Stimulated activated CD4-positive, alpha-beta T cell treated with anti-CD3 and anti-CD28 coated beads, Interleukin-15, amount 100 ng/mL, for 48 hours (primary cell): ENCODE measurements around the gene PACSIN1.

ENCODE experiments used
- DNase-seq, 2 donors: peaks; one replicate each; pipeline ENCODE4 v3.0.0-alpha.2; 2020; ENCODE audit warnings: low read depth in 2 of 2

Gene PACSIN1

DNA sequence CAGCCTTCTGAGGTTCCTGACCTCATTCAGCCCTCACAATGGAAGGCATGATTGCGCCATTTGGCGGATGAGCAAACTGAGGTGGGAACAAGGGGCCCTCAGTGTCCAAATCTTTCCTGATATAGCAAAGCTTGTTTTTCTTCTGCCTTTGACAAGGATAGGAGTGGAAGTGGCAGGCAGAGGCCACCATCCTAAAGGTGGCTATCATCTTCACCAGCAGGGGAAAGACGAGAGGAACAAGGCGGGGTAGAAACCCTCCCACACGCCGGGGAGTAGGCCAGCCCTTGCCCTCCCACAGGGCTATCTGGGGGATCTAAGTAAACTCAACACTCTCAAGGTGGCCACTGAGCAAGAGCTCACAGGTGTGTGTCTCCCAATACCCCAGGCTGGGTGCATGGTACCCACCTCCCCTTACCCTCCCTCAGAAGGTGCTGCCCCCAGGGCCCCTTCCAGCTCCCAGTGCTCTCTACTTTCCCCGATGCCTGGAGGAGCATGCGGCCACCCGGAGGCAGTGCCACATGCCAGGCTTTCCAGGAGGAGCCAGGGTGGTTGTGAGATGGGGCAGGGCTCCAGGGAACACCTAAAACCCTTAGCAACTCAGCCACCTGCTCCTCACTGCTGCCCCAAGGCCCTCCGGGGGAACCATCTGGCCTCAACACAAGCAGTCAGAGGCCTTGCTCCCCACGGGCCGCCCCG is 79.0 kb downstream of the PACSIN1 start:
- DNase-seq: no peak

DNA sequence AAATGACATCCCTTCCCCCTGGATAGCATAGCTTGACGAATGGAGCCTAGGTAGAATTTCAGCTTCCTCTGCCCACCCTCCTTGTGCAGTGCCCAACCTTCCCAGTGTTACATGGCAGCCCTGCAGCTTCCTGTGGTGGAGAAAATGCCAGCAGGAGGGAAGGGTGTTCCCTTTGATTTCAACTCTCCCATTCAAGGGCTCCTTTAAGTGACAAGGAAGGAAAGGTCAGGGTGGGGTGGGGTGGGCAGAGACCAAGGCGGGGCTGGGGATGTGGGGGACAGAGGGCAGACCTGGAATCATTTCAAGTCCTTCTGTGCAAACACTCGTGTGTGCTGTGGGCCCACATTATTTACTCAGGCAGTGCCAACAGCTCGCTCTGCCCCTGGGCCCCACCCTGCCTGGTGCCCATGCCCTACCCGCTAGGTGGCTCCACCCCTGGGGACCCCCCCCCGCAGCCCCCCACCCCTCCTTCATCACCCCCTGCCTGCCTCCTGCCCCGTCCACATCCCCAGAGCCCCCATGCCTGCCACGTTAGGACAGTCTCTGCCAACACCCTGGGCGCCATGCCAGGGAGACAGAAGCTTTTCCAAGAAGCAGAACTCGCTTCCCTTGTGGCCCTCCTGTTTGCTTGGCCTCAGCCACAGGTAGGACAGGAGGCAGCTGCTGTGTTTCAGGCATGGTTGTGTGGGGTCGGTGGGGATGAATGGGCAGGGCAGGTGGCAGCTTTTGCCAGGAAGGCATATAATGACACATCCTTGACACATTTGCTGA is 80.9 kb downstream of the PACSIN1 start:
- no peak for DNase-seq

DNA sequence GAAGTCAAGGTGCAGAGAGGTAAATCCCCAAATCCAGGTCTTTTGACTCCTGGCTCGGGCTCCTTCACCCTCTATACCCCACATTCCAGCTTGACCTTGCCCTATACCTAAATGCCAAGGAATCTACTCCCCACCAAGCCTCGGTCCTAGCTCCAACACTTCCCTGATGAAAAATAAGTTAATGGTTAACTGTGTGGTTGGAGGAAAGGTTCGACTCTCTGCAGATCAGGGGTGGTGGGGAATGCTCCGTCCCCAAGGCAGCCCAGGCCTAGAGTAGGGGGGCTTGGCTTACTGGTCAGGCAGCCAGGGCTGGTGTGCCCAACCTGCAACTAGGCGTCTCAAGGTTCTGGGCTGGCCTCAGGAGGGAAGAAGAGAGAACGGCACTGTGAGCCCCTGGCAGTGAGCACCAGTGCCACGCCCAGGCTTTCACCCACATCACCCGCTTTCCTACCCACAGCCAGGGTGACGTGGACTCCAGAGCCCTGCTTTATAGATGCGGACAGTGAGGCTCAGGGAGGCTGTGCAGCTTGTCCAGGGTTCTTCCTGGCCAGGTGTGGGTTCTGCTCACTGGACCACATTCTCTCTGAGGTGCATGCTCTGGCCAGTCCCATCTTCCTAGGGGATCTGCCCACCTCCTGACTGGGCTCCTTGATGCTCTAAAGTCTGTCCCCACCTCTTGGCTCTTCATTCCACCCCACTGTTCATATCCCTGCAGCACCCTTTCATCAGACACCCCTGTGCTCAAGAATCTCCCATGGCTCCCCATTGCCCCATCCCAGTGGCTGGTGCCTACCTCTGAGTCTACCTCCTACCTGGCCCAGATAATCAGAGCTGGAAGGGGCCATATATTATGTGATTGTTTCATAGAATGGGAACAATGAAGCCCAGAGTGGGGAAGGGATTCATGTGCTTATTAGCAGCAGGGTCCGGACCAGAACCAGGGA is 82.1 kb downstream of the PACSIN1 start:
- no peak for DNase-seq

DNA sequence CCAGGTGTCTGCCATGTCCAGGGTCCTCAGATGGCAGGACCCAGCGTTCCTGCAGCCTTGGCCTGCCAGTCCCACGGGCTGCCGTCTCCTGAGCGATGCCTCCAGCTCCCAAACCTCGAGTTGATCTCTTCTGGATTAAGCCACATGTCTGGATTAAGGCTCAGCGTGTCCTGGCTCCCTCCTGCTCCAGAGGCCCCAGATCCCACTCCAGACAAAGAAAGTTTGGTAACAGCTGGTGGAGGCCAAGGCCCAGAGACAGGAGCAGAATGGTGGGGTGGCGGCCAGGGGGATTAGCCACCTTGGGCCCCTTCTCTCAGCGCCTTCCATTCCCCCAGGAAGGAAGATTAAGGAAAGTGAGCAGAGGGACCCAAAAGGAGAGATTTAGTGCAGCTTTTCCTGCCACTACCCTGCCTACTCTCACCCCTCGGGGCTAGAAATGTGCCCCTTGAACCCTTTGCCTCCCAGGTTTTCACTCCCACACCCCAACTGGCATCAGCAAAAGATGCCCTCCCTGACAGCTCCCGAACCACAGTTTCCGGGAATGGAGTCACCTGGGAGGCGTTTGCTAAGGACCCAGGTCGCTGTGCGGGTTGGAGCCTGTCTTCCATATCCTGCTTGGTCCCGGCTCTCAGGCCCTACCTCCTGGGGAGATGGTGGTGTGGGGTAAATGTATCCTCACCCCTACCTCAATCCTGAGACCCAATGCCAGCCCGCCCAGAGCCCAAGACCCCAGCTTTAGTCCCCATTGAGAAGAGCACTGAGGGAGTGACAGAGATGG is 83.3 kb downstream of the PACSIN1 start:
- no peak for DNase-seq

DNA sequence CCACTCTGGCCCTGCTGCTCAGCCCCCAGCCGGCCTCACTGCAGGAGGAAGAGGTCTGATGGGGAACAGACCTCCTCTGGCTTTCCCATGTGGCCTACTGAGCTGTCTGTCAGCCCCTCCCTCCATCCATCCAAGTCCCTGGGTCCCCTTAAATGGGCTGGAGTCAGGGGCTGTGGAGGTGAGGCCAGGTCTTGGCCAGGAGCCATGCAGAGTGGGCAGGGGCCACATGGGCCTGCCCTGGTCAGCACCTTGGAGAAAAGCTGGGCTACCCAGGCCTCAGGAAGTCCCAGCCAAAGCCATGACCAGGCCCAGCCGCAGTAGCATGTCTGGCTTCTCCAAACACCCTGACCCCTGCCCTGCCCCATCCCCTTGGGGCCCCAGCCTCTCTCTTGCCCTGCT is 83.9 kb downstream of the PACSIN1 start:
- DNase-seq: no peak

DNA sequence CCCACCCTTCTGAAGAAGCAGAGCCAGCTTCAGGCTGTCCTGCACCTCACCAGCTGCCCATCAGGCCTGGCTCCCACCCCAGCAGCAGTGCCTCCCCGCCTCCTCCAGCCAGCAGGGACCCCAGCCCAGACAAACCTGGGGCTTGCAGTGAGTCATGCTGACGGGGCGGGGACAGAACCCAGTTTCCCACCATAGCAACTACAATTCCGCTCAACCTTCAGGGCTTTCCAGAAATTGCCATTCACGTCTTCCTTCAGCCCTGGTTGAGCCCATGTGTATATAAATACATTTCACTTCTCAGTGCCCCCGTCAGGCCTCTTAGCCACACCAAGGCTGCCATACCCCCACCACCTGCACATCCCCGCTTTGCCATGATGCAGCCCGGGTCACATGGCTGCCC is 85.8 kb downstream of the PACSIN1 start:
- DNase-seq: no peak

DNA sequence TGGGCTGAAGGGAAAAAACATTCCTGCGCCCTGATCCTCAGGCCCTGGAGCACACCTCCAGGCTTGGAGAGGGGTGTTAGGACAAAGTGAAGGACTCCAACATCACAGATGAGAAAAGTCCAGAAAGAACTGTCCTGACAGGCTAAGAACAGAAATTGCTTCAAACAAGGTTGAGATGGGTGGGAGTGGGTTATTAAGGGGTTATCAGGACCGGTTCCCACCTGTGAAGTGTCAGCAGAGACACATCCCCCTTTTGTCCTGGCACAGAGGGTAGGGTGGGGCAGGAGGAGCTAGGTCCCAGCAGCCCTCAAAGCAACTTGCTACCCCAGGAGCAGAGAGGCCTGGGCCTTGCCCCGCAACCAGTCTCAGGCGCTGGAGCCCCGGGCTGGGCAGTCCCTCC is 86.7 kb downstream of the PACSIN1 start:
- DNase-seq: no peak

DNA sequence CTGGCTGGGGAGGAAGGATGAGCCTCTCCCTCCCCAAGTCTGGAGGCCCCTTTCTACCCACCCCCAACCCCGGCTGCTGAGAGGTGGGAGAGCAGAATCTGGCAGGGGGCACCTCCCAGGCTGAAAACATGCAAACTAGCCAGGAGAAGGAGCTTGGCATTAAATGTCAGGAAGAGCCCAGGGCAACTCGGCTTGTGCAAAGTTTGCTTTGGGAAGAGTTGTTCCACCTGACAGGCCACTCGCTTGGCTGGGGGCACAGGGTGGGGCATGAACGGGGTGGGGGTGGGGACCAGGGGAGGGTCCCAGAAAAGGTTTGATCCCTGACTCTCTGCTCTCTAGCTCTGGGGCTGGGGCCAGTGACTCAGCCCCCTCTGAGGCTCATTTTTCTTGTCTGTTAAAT is 87.3 kb downstream of the PACSIN1 start:
- DNase-seq: no peak

DNA sequence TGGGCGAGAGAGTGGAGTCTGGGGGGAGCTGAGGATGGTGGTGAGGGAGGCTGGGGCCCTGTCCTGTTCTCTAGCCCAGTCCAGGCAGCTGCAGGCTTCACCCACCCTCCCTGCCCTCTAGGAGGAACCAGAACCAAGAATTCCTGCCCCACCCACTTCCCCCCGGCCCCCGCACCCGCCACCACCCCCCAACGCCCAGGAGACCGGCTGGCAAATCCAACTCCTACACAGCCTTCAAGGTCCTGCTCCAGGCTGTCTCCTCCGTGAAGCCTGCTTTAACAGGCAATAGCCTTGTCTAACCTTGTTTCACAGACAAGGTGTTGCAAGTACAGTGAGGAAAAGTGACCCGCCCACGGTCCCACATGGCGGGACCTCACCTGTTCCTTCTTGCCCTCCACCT is 87.9 kb downstream of the PACSIN1 start:
- DNase-seq: no peak

DNA sequence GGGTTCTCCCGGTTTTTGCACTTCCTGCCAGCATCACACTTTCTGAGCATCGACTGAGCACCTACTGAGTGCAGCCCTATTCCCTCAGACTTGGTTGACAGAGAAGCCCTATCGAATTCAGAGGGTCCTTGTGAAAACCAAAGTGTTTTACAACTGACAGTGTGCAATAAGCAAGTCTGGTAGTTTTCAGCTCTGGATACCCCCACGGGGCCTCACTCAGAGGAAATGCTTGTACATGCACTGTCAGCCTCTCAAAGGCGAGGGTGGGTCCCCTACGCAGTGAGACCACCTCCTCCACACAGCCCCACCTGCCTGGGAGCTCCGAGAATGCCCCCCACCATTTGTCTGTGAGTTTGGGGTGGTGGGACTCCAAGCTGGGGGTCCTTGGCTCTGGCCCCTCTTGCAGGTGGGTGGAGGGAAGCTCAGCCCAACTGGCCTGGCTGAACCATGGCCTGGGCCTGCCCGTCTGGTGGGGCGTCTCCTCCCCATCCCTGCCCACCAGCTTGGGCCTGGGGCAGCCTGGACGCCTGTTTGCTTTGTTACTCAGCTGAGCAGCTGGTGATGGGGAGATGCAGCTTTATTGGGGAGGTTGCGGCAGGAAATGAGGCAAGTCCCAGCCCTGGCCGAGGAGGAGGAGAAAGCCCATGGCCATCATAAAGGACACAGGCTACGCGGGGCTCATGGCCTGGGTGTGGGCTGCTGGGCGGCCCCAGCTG is 88.6 kb downstream of the PACSIN1 start:
- DNase-seq: no peak

DNA sequence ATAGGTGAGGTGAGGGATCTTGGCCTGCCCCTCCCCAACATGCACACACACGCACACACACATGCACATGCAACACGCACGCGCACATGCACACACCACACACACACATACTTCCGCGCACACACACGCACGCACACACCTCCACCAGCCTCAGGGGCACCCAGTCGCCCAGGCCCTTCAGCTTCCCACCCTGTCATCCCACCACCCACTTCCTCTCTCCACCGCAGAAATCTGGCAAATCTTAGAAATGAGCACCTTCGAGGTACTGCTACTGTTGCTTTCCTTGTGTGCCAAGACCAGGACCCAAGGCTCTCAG is 89.1 kb downstream of the PACSIN1 start:
- DNase-seq: no peak

DNA sequence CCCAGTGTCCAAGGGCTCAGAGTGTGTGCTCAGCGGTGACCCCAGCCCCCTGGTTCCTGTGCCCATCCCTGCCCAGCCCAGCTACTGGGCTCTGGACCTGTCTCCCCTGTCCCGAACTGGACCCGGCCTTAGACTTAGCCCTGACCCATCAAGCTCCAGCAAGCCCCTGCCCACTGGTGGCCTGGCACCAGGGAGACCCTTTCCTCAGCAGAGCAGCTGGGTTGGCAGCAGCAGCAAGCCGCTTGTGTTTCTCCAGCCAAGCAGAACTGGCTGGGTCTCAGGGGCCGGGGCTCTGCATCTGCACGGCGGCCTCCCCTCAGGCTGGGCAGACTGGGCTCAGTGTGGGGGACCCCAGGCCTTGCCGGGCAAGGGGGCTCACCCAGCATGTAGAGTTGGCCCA is 89.5 kb downstream of the PACSIN1 start:
- DNase-seq: no peak

DNA sequence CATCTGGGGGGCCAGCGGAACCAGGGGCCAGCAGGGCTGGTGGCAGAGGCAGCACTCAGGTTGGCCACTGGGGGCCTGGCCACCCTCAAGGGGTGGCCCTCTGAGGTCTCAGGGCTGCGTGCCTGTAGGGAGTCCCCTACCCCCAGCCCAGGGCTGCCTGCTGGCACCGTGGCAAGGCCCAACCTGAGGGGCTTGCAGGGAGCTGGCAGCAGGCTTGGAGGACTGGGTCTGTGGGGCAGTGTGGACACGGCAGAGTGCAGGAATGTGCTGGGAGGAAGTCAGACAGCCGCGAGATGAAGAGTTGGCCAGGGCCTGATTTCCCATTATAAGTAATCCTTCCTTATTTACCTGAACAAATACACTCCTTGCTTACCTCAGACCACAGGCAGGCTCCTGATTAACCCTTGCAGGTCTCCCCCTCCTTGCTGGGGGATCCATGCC is 90.2 kb downstream of the PACSIN1 start, which contains the start of gene SPDEF:
Gene SPDEF, minus strand, starts transcription at position 299 of the 441 bp plus-strand sequence. CDS start 11,874 bp downstream, outside the sequence.
- no peak for DNase-seq

DNA sequence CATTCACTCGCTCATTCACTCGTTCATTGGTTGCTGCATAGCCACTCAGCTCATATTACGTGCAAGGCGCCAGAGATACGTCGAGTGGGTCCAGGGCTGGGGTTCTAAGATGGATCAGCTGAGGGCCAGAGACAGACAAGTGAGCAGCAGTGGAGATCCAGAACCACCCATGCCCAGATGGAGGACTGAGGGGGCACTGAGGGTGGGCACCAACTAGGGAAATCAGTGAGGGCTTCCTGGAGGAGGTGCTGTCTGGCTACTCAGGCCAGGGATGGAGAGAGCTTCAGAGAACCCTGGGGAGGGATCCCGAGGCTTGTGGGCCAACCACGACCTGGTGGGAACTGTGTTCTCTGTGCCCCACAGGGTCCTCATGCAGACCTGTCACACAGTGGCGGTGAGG is 90.6 kb downstream of the PACSIN1 start:
- no peak for DNase-seq

DNA sequence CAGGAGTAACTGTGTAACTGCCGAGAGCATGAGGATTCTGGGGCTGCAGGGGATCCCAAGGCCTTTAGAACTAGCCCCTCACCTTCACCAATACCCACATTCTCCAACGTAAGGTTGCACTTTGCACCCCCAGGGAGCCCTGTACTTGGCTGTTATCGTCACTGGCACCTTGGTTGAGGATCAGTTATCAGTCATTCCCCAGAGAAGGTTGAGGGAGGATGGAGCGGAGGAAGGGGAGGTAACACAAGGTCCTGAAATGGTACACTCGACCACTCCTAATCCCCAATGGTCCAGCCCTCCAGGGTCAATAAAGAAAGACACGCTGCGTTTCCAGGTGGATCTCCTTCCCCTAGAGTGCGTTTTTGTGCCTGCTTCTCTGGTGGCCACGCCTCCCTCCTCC is 91.4 kb downstream of the PACSIN1 start:
- no peak for DNase-seq

DNA sequence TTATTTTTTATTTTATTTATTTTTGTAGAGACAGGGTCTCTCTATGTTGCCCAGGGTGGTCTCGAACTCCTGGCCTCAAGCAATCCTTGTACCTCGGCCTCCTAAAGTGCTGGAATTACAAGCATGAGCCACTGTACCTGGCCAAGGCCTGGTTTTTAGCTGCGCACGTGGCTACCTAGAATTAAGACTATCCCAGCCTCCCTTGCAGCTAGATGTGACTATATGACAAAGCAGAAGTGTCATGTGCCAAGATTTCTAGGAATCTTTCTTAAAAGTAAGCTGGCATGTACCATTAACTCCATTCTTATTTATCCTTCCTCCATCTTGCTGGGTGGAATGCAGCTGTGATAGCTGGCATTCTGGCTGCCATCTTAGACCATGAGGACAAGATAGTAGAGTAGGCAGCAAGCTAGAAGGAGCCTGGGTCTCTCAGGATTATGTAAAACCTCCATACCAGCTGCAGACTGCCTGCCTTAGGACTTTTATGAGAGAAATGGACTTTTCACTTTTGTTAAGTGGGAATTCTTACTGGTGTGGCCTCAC is 92.4 kb downstream of the PACSIN1 start:
- no peak for DNase-seq

DNA sequence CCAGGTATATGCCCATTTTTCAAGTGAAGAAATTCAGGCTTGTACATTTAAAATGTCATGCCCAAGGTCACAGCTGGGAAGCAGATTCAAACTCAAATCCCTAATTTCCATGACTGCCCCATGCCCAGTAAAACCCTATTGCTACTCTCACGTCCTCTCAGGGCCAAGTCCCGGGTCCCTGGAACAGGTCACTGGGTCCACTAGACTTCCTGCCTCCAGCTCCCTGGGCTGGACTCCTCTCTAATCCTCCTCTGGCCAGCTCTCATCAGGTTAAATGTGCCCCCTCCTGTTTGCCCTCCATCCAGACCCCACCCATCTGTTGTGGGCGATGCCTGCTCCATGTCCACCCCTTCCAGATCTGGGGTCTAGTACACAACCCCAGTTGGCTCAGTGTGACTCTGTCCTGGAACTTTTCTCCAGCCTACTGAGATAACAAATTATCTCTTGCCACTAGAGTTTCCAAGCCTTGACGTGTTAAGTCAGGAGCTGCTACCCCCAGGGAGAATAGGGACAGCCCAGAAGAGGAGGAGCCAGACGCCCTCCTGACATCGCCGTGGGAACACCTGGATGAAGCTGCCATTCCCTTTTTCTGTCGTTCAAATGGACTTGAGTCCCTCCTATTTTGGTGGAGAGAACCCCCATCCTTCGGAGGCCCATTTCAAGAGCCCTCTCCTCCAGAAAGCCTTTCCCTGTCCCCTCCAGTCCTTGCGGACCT is 93.9 kb downstream of the PACSIN1 start:
- DNase-seq: no peak

DNA sequence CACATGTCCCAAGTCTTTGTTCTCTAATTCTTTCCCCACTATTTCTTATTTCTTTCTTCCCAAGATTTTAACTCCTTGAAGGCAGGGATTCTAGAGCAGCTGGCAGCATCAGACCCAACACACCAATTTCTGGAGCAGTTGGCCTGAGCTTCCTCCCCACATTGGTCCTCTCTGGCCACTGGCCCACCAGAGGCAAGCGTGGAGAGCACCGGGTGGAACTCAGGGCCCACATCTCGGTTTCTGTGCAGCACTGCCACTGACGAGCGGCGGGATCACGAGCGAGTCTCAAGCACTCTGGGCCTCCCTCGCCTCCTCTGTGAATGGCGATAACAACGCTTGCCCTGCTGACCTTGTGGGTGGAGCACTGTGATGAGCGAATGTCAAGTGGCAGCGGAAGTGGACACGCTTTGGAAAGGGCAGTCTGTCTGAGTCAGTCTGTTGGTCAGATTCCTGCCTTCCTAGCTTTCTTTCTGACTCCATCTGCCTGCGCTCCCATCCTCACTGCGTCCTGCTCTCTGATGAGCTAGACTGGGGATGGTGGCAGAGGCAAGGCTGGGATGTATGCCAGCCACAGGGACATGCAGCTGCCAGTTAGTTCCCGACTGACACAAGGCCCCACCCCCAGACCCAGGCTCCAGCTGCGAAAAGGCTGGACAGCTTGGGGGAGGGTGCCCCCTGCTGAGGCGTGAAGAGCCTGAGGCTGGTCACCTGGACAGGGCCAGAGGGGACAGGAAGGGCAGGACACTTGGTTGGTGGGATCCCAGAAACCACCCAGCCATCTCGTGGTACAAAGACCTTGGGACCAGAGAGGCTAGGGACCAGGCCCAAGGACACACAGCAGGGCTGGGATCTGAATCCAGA is 94.7 kb downstream of the PACSIN1 start:
- DNase-seq: no peak

DNA sequence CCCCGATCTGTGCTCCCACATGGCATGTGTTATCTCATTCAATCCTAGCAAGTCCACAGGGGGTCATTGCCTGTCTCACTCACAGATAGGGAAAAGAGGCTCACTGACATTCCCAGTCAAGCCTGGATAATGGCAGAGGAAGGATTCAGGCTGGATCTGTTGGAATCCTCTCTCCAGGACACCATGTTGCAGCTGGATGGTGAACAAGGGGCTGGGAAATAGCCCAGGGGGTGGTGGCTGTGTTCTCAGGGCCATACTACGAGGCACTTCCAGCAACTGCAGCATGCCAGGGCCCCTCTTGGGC is 95.3 kb downstream of the PACSIN1 start:
- no peak for DNase-seq
